Upper lobe of left lung (tissue), 4 donors: ENCODE data around the gene MCM9.

ENCODE experiments used
- CTCF ChIP-seq, 6 experiments: fragments of 450-650 bp in 4 of 6; fragments of 200-600 bp in 2 of 6; sonication (generic) in 2 of 6; IDR thresholded peaks; one replicate each; pipeline ENCODE4 v1.5.1; 2016 to 2019; ENCODE audit warnings: antibody characterized with exemption in 6 of 6
- EP300 ChIP-seq, 4 donors: sonication (generic); formaldehyde crosslinking; IDR thresholded peaks; one replicate each; pipeline ENCODE4 v1.5.1; 2017; ENCODE audit warnings: antibody characterized with exemption in 4 of 4, control low read depth in 2 of 4
- POLR2AphosphoS5 ChIP-seq, 2 donors: sonication (generic); formaldehyde crosslinking; IDR thresholded peaks; one replicate each; pipeline ENCODE4 v1.5.1; 2017; ENCODE audit warnings: antibody characterized with exemption in 2 of 2

- TF ChIP-seq CTCF (IDR thresholded peaks at IDR 0.05) (no peak), POLR2AphosphoS5 (IDR thresholded peaks at IDR 0.05) (no peak), EP300 (IDR thresholded peaks at IDR 0.05) (no peak)
Observed at GRCh38 chr6:118808793-118809638, 125.9 kb downstream of the MCM9 start.
